Activated T-cell treated with anti-CD3 and anti-CD28 coated beads, Interleukin-2, amount 50 U/mL, for 24 hours (primary cell): ENCODE measurements around the gene MRPL55.

Experiments
- DNase-seq: peaks from one replicate; pipeline ENCODE4 v3.0.0-alpha.2; 2020
- H3K27ac Mint-ChIP-seq: 2 replicates; pipeline ENCODE4 v1.8.0; 2020; ENCODE audit warnings: mild to moderate bottlenecking, mixed read lengths
- H3K27me3 Mint-ChIP-seq: 2 replicates; pipeline ENCODE4 v1.8.0; 2020; ENCODE audit warnings: mixed read lengths
- H3K36me3 Mint-ChIP-seq: 2 replicates; pipeline ENCODE4 v1.8.0; 2020; ENCODE audit warnings: low read depth, mixed read lengths
- H3K4me1 Mint-ChIP-seq: 2 replicates; pipeline ENCODE4 v1.8.0; 2020; ENCODE audit warnings: low read depth, mixed read lengths
- H3K4me3 Mint-ChIP-seq: 2 replicates; pipeline ENCODE4 v1.8.0; 2020; ENCODE audit warnings: mild to moderate bottlenecking, moderate library complexity, mixed read lengths
- H3K9me3 Mint-ChIP-seq: 2 replicates; pipeline ENCODE4 v1.8.0; 2020; ENCODE audit warnings: mixed read lengths

MRPL55 gene

DNA sequence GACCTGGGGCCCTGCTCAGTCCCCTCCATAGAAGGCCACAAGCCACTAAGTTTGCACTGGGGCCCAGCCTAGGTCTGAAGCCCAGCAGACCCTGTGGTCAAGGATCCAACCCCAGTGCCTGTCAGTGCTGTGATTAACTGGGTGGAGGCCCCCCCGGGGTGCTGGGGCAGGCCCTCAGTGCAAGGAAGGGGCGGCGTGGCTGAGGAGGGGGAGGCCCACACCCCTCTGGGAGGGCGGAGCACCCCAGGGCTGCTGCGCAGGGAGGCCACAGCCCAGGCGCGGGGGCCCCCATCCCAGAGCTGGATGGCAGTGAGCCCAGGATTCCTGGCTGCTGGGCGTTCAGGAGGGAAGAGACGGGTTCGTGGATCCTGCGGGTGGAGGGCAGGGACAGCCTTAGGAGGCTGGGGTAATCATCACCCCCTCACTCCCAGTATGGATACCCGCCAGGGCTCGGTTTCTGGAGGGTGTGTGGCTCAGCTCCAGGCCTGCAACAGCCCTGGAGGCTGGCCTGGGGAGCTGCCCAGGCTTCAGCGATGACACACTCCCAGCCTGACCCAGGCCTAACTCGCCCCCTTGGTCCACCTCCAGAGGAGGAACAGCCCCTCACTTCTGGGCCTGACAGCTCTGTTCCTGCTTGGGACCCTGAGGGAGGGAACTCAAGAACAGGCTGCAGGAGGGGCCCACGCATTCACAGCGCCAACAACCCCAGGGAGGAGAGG is 41.5 kb upstream of the MRPL55 start:
- Mint-ChIP-seq H3K27ac (no peak overlapping the region), H3K4me3 (no peak overlapping the region), H3K36me3 (peaks cover 34% of the 10 kb centered on the region), H3K27me3 (no peaks in the 10 kb centered on the region), H3K4me1 (peaks cover 18% of the 10 kb centered on the region), H3K9me3 (no peaks in the 10 kb centered on the region)
- DNase-seq: no peak

DNA sequence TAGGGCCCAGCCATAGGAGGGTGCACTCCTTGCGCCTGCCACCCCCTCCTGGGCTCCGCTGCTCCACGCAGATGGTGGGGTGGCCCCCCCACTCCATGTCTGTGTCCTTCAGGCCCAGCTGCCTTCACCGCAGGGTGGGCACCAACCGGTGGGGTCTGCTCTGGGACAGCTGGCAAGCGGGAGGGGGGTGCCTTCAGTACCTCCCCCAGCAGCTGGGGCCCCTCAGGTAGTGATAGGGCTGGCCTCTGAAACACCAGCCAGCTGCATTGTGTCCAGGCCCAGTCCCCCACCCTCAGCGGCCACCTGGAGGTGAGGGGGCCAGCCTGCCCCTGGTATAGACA is 41.0 kb upstream of the MRPL55 start:
- DNase-seq: no peak
- Mint-ChIP-seq H3K27ac (no peak overlapping the region), H3K36me3 (peaks cover 36% of the 10 kb centered on the region), H3K9me3 (no peaks in the 10 kb centered on the region), H3K4me1 (peaks cover 13% of the 10 kb centered on the region), H3K27me3 (no peaks in the 10 kb centered on the region), H3K4me3 (no peak overlapping the region)

DNA sequence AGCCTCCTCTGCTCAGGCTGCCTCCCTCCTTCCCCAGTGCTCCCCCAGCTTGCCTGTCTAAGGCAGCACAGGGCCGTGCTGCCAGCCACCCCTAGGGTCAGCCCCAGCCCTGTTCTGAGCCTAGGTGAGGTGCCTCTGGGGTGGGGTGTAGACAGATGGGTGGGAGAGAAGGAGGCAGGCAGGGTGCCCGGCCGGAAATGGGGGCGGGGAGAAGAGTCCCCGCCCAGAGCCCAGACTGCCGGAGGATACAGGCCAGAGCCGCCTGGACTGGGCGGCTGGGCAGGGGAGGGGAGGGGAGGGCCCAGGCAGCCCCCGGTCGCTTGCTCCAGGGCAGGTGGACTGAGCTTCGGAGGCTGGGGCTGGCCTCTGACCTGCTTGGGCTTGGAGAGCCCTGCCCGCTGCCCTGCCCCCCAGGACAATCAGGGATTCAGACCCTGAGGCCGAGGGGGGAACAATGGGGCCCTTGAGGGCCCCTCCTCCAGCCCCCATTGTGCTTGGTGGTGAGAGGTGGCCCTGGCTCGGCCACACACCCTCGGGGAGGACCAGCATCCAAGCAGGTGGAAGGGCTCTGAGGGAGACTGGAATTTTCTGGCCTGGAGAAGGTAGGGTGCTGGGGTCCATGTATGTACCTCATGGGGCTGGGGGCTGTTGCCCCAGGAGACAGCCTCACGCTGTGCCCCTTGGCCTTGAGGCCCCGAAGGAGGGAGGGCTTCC is 40.5 kb upstream of the MRPL55 start, which contains the start of gene GJC2:
Gene GJC2, plus strand, starts transcription at position 525 of the 714 bp plus-strand sequence. CDS start 7,829 bp downstream, outside the sequence.
- Mint-ChIP-seq H3K9me3 (no peaks in the 10 kb centered on the region), H3K27ac (no peak within 1 kb of the TSS), H3K4me3 (no peak within 1 kb of the TSS), H3K27me3 (no peaks in the 10 kb centered on the region), H3K36me3 (peaks cover 39% of the 10 kb centered on the region), H3K4me1 (peaks cover 8% of the 10 kb centered on the region)
- peak; percentile 23 for DNase-seq

DNA sequence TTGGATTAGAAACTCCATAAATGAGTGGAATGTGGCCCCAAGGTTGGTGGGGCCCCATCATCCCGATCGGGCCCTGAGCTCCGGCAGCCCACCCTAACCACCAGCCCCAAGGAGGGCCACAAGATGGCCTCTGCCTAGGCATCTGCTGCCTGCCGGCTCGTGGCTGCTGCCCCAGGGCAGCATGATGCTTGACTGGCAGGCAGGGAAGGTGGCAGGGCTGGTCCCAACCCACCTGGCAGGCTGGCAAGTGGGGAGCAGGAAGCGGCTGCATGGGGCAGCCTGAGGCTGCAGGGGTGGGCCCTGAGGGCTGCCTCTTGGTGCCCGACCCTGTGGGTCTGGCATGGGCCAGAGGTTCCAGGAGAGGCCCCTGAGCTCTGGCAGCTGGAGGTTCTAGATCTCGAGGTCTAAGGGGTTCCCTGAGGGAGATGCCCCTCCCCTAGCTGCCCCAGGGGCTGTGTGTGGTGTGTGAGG is 39.9 kb upstream of the MRPL55 start:
- no peak overlapping the region for H3K4me3 Mint-ChIP-seq
- no peaks in the 10 kb centered on the region for H3K9me3 Mint-ChIP-seq
- peak; percentile 25 for DNase-seq
- peaks cover 42% of the 10 kb centered on the region for H3K36me3 Mint-ChIP-seq
- H3K27ac Mint-ChIP-seq: no peak overlapping the region
- H3K27me3 Mint-ChIP-seq: no peaks in the 10 kb centered on the region
- peaks cover 6% of the 10 kb centered on the region for H3K4me1 Mint-ChIP-seq

DNA sequence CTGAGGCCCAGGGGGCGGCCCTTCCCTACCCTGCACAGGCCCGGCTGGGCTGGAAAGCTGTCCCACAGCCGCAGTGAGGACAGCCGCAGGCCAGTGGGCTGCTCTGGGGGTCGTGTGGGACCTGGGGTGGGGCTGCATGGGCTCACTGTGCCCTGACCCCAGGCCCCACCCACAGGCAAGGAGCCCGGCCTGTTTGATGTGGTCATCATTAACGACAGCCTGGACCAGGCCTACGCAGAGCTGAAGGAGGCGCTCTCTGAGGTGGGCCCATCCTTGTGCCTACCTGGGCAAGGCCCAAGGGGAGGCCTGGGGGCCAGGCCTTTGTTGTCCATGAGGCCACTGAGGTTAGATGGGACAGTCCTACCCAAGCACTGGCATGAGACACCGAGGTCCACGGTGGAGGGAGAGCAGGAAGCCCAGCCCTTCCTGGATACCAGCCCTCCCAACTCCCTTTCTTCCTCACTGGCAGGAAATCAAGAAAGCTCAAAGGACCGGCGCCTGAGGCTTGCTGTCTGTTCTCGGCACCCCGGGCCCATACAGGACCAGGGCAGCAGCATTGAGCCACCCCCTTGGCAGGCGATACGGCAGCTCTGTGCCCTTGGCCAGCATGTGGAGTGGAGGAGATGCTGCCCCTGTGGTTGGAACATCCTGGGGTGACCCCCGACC is 39.2 kb upstream of the MRPL55 start:
- peaks cover 48% of the 10 kb centered on the region for H3K36me3 Mint-ChIP-seq
- H3K9me3 Mint-ChIP-seq: no peaks in the 10 kb centered on the region
- no peak overlapping the region for H3K4me3 Mint-ChIP-seq
- H3K4me1 Mint-ChIP-seq: peaks cover 12% of the 10 kb centered on the region
- H3K27ac Mint-ChIP-seq: no peak overlapping the region
- DNase-seq: no peak
- H3K27me3 Mint-ChIP-seq: no peaks in the 10 kb centered on the region

DNA sequence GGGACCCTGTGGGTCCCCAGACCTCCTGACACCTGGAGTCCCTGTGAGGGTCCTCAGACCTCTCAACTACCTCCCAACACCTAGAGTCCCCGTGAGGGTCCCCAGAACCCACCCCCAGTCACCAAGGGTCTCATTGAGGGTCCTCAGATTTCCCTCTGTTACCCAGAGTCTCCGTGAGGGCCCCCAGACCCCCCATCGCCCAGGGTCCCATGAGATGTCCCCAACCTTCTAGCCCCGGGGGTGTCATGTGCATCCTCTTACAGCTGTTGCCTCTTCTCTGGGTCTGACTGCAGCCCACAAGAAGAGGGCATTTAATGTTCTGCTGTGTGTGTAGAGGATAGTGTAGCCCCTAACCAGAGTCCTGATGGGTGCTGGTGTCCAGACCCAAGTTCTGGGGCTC is 38.7 kb upstream of the MRPL55 start:
- H3K4me3 Mint-ChIP-seq: no peak overlapping the region
- H3K27me3 Mint-ChIP-seq: no peaks in the 10 kb centered on the region
- DNase-seq: no peak
- no peak overlapping the region for H3K27ac Mint-ChIP-seq
- peaks cover 54% of the 10 kb centered on the region for H3K36me3 Mint-ChIP-seq
- H3K4me1 Mint-ChIP-seq: peaks cover 18% of the 10 kb centered on the region
- no peaks in the 10 kb centered on the region for H3K9me3 Mint-ChIP-seq

DNA sequence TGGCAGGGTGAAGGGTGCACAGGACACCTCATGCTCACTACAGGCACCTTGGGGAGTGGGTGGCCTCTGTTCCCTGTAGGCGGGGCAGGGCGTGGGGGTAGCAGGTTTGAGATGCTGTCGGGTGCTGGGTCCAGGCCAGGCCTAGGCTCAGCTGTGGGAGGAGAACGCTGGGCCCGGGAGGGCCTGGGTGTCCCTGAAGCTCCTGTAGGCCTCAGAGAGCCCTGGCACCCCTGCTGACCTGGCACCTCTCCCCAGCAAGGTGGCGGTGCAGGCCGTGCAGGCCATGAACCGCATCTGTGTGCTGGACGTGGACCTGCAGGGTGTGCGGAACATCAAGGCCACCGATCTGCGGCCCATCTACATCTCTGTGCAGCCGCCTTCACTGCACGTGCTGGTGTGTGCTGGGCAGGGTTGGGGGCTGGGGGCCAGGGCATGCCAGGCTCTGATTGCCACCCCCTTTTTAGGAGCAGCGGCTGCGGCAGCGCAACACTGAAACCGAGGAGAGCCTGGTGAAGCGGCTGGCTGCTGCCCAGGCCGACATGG is 38.1 kb upstream of the MRPL55 start:
- DNase-seq: no peak
- Mint-ChIP-seq H3K27me3 (no peaks in the 10 kb centered on the region), H3K4me3 (no peak overlapping the region), H3K27ac (no peak overlapping the region), H3K36me3 (peaks cover 59% of the 10 kb centered on the region), H3K9me3 (no peaks in the 10 kb centered on the region), H3K4me1 (peaks cover 23% of the 10 kb centered on the region)

DNA sequence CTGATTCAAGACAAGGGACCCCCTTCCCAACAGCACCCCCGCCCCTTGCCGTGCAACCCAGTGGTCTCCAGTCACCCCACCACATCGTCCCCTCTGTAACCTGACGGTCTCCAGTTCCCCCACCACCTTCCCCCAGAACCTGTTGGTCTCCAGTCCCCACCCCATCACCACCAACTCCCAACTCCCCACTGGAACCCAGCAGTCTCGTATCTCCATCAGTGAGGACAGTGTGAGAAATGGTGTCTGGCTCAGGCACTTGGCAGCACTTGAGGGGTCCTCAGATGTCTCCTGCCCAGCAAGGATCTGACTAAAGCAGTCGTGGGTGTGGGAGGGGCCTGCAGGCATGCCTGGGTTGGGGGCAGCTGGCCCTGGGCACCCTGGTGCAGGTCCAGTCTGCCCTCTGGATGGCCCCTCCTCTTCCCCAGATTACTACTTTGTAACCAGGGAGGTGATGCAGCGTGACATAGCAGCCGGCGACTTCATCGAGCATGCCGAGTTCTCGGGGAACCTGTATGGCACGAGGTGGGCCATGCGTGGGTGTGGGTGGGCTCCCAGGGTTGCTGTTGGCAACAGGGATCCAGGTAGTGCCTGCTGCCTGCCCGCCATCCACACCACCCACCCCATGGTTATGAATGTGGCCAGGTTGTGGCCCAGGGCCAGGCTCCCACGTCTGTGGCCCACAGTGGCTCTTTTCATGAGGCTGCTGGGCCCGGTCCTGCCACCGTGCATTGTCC is 37.5 kb upstream of the MRPL55 start:
- Mint-ChIP-seq H3K4me1 (peaks cover 30% of the 10 kb centered on the region), H3K4me3 (no peak overlapping the region), H3K36me3 (peaks cover 66% of the 10 kb centered on the region), H3K27me3 (no peaks in the 10 kb centered on the region), H3K27ac (peak overlapping the region; percentile 14), H3K9me3 (no peaks in the 10 kb centered on the region)
- no peak for DNase-seq

DNA sequence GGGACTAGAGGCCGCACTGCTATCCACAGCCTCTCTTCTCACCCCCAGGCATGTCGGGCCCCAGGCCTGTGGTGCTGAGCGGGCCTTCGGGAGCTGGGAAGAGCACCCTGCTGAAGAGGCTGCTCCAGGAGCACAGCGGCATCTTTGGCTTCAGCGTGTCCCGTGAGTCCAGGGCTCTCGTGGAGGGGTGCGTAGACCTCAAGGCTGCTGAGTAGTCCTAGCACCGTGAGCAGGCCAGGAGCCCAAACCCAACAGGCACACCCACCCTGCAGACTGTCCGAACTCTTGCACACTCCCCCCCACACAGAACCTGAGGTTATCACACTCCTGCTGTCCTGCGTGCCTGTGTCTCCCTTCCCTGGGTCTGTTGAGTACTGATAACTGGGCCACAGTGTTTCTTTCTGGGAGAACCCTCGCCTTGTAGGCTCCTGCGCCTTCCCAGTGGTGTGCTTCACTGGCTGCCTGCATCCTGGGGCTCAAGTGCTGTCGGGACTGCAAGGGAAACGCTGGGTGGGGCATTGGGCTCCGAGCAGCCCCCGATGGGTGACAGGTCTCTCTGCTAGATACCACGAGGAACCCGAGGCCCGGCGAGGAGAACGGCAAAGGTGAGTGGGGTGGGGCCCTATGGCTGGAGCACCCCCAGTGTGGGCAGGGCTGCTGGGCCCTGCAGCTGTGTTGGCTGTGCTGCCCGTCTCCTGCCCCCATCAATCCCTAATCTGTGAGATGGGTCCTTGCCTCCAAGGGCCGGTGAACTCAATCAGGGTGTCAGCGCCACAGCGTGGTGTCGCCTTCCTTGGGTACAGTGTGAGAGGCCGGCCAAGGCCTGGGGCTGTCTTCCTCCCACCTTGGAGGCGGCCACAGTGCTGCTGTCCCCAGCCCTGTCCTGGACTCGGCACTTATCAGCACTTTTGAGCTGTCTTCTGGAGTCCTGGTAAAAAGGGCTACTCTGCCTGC is 36.6 kb upstream of the MRPL55 start:
- Mint-ChIP-seq H3K27me3 (no peaks in the 10 kb centered on the region), H3K36me3 (peaks cover 74% of the 10 kb centered on the region), H3K27ac (no peak overlapping the region), H3K9me3 (no peaks in the 10 kb centered on the region), H3K4me3 (no peak overlapping the region), H3K4me1 (peaks cover 32% of the 10 kb centered on the region)
- DNase-seq: no peak

DNA sequence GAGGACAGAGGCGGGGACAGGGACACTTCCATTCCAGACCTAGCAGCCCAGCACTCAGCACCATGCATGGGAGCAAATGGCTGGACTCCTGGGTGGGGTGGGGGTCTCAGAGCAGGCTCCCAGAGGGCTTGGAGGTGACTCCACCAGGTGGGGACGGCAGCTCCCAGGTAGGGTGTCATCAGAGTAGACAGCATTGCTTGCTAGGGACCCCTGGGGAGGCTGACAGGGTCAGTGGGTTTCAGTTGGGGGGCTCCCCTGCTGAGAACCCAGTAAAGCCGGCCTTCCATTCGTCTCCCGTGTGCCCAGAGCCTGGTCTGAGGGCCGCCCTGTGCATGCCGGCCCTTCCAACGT is 35.9 kb upstream of the MRPL55 start:
- Mint-ChIP-seq H3K36me3 (peaks cover 78% of the 10 kb centered on the region), H3K27me3 (no peaks in the 10 kb centered on the region), H3K9me3 (no peaks in the 10 kb centered on the region), H3K4me3 (no peak overlapping the region), H3K27ac (no peak overlapping the region), H3K4me1 (peaks cover 32% of the 10 kb centered on the region)
- DNase-seq: no peak

DNA sequence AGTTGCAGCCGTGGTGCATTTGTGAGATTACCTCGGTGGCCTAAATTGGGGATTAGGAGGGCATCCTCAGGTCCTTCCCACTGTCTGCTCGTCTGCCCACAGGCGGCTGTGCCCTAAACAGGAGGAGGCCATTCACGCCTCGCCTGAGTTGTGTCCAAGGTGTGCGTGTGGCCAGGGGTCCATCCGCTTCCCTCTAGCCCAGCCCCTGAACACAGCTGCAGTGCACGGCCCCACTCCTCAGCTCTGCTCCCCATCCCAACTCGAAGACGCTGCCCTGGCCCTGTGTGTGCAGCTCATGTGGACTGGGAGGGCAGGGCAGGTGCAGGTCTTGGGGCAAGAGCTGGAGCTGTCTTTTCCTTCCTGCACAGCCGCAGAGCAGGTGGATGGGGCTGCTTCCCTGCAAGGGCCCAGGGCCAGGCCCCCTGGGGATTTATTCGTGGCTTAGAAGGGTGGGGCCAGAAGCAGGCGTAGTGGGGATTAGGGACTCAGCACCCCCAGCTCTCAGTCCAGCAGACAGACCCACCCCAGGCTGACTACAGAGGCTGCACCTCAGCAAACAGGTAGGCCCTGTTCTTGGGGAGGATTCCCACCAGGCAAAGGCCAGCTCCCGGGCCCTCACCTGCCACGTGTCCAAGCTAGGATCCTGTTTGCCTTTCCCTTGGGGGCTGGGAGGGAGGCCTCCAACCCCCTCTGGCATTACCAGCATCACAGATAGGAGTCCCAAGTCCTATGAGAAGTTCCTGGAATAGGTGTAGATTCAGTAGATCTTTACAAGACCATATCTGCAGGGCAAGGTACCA is 35.3 kb upstream of the MRPL55 start:
- DNase-seq: no peak
- Mint-ChIP-seq H3K9me3 (no peaks in the 10 kb centered on the region), H3K4me1 (peaks cover 35% of the 10 kb centered on the region), H3K27ac (peak overlapping the region; percentile 55), H3K36me3 (peaks cover 77% of the 10 kb centered on the region), H3K4me3 (no peak overlapping the region), H3K27me3 (no peaks in the 10 kb centered on the region)

DNA sequence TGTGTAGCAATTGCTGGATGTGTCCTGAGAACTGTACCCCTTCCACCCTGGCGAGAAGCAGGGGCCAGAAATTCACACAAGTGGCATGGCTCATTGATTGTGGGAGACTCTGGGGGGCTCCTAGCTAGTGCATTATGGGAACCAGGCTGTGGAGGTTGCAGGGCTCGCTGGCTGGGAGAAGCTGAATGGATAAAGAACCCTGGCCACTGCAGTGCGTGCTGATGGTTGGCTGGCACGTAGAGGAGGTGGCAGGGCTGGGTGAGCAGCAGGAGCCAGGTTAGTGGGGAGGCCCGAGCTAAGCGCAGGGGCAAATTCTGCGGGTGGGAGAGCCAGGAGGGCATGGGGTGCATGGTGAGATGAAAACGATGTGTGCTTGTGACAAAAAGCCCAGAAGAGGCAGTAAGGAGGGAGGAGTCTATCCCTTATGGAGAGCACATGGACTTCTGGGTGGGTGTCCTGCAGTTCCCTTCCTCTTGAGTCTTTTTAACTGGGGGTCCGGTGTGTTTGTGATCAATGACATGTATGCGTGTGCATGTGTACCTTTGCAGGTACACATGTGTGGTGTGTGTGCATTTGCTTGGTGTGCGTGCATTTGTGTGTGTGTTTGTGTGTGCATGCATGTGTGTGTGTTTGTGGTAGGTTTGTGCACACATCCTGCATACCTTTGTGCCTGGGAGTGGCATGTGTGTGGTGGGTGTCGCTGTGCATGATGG is 34.5 kb upstream of the MRPL55 start:
- Mint-ChIP-seq H3K9me3 (no peaks in the 10 kb centered on the region), H3K27me3 (no peaks in the 10 kb centered on the region), H3K36me3 (peaks cover 74% of the 10 kb centered on the region), H3K4me3 (peak overlapping the region; percentile 99), H3K27ac (peak overlapping the region; percentile 98), H3K4me1 (peaks cover 35% of the 10 kb centered on the region)
- DNase-seq: no peak
